Smooth muscle cell (in vitro differentiated cells): Measurements from ENCODE around the gene ZNF544. TPM values are rescaled to one million over a fixed set of nuclear protein-coding genes. Genes with fewer than 3 reads are reported as not detected.

ENCODE experiments used
- DNase-seq: peaks from one replicate; lab custom pipeline; 2025; ENCODE audit not compliant: unreplicated experiment; lab: John Stamatoyannopoulos, UW
- H2AFZ ChIP-seq: fragments of 200-600 bp; sonication (generic); 2 replicates; pipeline ENCODE4 v1.6.0; 2016; ENCODE audit warnings: antibody characterized with exemption, low read depth, mild to moderate bottlenecking
- H3F3A ChIP-seq: fragments of 200-600 bp; sonication (generic); 2 replicates; pipeline ENCODE4 v1.6.0; 2017; ENCODE audit warnings: antibody characterized with exemption, low read depth
- H3K27ac ChIP-seq: fragments of 200-600 bp; sonication (generic); 2 replicates; pipeline ENCODE4 v1.5.1; 2016; ENCODE audit warnings: low read depth, mild to moderate bottlenecking
- H3K27me3 ChIP-seq: fragments of 200-600 bp; sonication (generic); 2 replicates; pipeline ENCODE4 v1.6.1; 2016; ENCODE audit warnings: low read depth, mild to moderate bottlenecking
- H3K36me3 ChIP-seq: fragments of 200-600 bp; sonication (generic); 2 replicates; pipeline ENCODE4 v1.5.1; 2016; ENCODE audit warnings: low read depth
- H3K4me1 ChIP-seq: fragments of 200-600 bp; sonication (generic); 2 replicates; pipeline ENCODE4 v1.5.1; 2016; ENCODE audit warnings: low read depth
- H3K4me2 ChIP-seq: fragments of 200-600 bp; sonication (generic); 2 replicates; pipeline ENCODE4 v1.6.0; 2016; ENCODE audit warnings: mild to moderate bottlenecking
- H3K4me3 ChIP-seq: fragments of 200-600 bp; sonication (generic); 2 replicates; pipeline ENCODE4 v1.5.1; 2016; ENCODE audit warnings: mild to moderate bottlenecking
- H3K79me2 ChIP-seq: fragments of 200-600 bp; sonication (generic); 2 replicates; pipeline ENCODE4 v1.6.0; 2016; ENCODE audit warnings: low read depth, mild to moderate bottlenecking
- H3K9ac ChIP-seq: fragments of 200-600 bp; sonication (generic); 2 replicates; pipeline ENCODE4 v1.6.0; 2016; ENCODE audit warnings: low read depth
- H3K9me3 ChIP-seq: fragments of 200-600 bp; sonication (generic); replicated peaks from 2 replicates; pipeline ENCODE4 v1.5.1; 2016; ENCODE audit warnings: low read depth
- H4K20me1 ChIP-seq: fragments of 200-600 bp; sonication (generic); 2 replicates; pipeline ENCODE4 v1.6.0; 2016; ENCODE audit warnings: low read depth
- CTCF ChIP-seq: fragments of 200-600 bp; sonication (generic); IDR thresholded peaks from 2 replicates; pipeline ENCODE4 v1.5.1; 2017; ENCODE audit warnings: borderline replicate concordance, mild to moderate bottlenecking, antibody characterized with exemption; ENCODE audit not compliant: insufficient read depth, poor library complexity, severe bottlenecking
- WGBS: methylation state at CpG from one replicate; pipeline ENCODE4 v1.1.7; 2016; ENCODE audit warnings: low lambda C conversion rate; 5-methylcytosine and 5-hydroxymethylcytosine counted together
- polyA plus RNA-seq: library from polyadenylated mRNA; unstranded; fragments of >200 nt; fragmentation: Nextera tagmentation; extraction: Ambion mirVana; gene quantifications from 2 replicates; pipeline ENCODE4 v1.2.1, GENCODE V29; 2016
- total RNA-seq: library from RNA; depleted of rRNA; stranded (reverse); fragments of >200 nt; gene quantifications from 2 replicates; pipeline ENCODE4 v1.2.3, GENCODE V29; 2014

ZNF544 gene
- total and polyA plus RNA-seq, 2 experiments from 2014 or later = 12.9 to 144 TPM

- peaks cover 74% of the 10 kb centered on the region for H3K79me2 ChIP-seq
- no peaks in the 10 kb centered on the region for H3K27me3 ChIP-seq
- H3K4me1 ChIP-seq = peaks cover 9% of the 10 kb centered on the region
- peak; percentile 64 for DNase-seq
- H2AFZ ChIP-seq = peak overlapping the region; percentile 93
- peaks cover 13% of the 10 kb centered on the region for H3K36me3 ChIP-seq
- peak overlapping the region; percentile 97 for H3K9ac ChIP-seq
- H3K4me3 ChIP-seq = peak overlapping the region; percentile 94
- 1% methylated on average over 59 of the region's 60 CpGs for WGBS
- peaks cover 4% of the 10 kb centered on the region for H3K9me3 ChIP-seq
- peak overlapping the region; percentile 86 for H3K4me2 ChIP-seq
- H3K27ac ChIP-seq = peak overlapping the region; percentile 91
- peaks cover 50% of the 10 kb centered on the region for H4K20me1 ChIP-seq
- TF ChIP-seq CTCF = no peak
- H3F3A ChIP-seq = peaks cover 4% of the 10 kb centered on the region
These were observed 50.6 kb downstream of the ZNF544 start for GRCh38 chr19:58279042-58279924.

GRCh38 chr19:58279925-58280316 lies 51.2 kb downstream of the ZNF544 start:
- no peak for TF ChIP-seq CTCF
- peaks cover 6% of the 10 kb centered on the region for H3K36me3 ChIP-seq
- peak overlapping the region; percentile 94 for H3K4me3 ChIP-seq
- H3K27me3 ChIP-seq = no peaks in the 10 kb centered on the region
- peaks cover 80% of the 10 kb centered on the region for H3K79me2 ChIP-seq
- H3F3A ChIP-seq = no peaks in the 10 kb centered on the region
- peak overlapping the region; percentile 91 for H3K27ac ChIP-seq
- H3K9ac ChIP-seq = peak overlapping the region; percentile 97
- H3K4me1 ChIP-seq = peaks cover 9% of the 10 kb centered on the region
- H2AFZ ChIP-seq = no peak overlapping the region
- DNase-seq = no peak
- peak overlapping the region; percentile 86 for H3K4me2 ChIP-seq
- no peaks in the 10 kb centered on the region for H3K9me3 ChIP-seq
- WGBS = 63% methylated on average over 4 of the region's 4 CpGs
- H4K20me1 ChIP-seq = peaks cover 56% of the 10 kb centered on the region

- peaks cover 59% of the 10 kb centered on the region for H3K79me2 ChIP-seq
- H3K9ac ChIP-seq = no peak overlapping the region
These were observed 55.5 kb downstream of the ZNF544 start for GRCh38 chr19:58284199-58284598.

More at GRCh38 chr19:58284199-58284598, 55.5 kb downstream of the ZNF544 start:
- H3K36me3 ChIP-seq = peaks cover 17% of the 10 kb centered on the region
- H3K4me2 ChIP-seq = no peak overlapping the region
- peaks cover 9% of the 10 kb centered on the region for H3K4me1 ChIP-seq
- DNase-seq = no peak
- WGBS = 96% methylated on average over 7 of the region's 7 CpGs
- H3K9me3 ChIP-seq = no peaks in the 10 kb centered on the region
- no peak overlapping the region for H3K4me3 ChIP-seq
- TF ChIP-seq CTCF = no peak
- no peak overlapping the region for H3K27ac ChIP-seq
- no peaks in the 10 kb centered on the region for H3K27me3 ChIP-seq
- no peak overlapping the region for H2AFZ ChIP-seq
- H3F3A ChIP-seq = no peaks in the 10 kb centered on the region
- peaks cover 72% of the 10 kb centered on the region for H4K20me1 ChIP-seq
